ENCODE results near the gene AJAP1.
"Not testable (repeated sequence)": the region's sequence is repeated elsewhere in the genome, so short reads cannot be mapped to it uniquely, and the experiment has no call there.

Gene AJAP1
- total RNA-seq = 0 to 0.27 (median 0) reads per million in 4 experiments

- DNase-seq = no peak
These were observed at the start of gene AJAP1 for GRCh38 chr1:4653796-4654725. Gene AJAP1 (plus strand): TSS chr1:4654609. CDS start chr1:4655426, 817 bp downstream.

- no peak for DNase-seq
These were observed 49.3 kb upstream of the AJAP1 start for GRCh38 chr1:4605158-4605557.

- DNase-seq = no peak
These were observed 42.7 kb upstream of the AJAP1 start for GRCh38 chr1:4611563-4612341.

- no peak for DNase-seq
These were observed 41.4 kb upstream of the AJAP1 start for GRCh38 chr1:4612991-4613390.

- no peak for DNase-seq
These were observed 40.6 kb upstream of the AJAP1 start for GRCh38 chr1:4613606-4614370.

- no peak for DNase-seq
These were observed 39.9 kb upstream of the AJAP1 start for GRCh38 chr1:4614371-4615137.

GRCh38 chr1:4615138-4615470 lies 39.3 kb upstream of the AJAP1 start:
- DNase-seq = no peak

- DNase-seq = no peak
These were observed 38.9 kb upstream of the AJAP1 start for GRCh38 chr1:4615501-4615900.

- no peak for DNase-seq
These were observed 37.5 kb upstream of the AJAP1 start for GRCh38 chr1:4616831-4617465.

- no peak for DNase-seq
These were observed 36.9 kb upstream of the AJAP1 start for GRCh38 chr1:4617506-4617905.

- not testable (repeated sequence) for DNase-seq
These were observed 35.6 kb upstream of the AJAP1 start for GRCh38 chr1:4618827-4619226.

- DNase-seq = no peak
These were observed 32.8 kb upstream of the AJAP1 start for GRCh38 chr1:4621646-4622045.

- DNase-seq = no peak
These were observed 31.6 kb upstream of the AJAP1 start for GRCh38 chr1:4622821-4623220.

- no peak for DNase-seq
These were observed 30.2 kb upstream of the AJAP1 start for GRCh38 chr1:4624141-4624715.

- no peak for DNase-seq
These were observed 29.6 kb upstream of the AJAP1 start for GRCh38 chr1:4624801-4625200.

GRCh38 chr1:4626061-4626460 lies 28.3 kb upstream of the AJAP1 start:
- no peak for DNase-seq

GRCh38 chr1:4626560-4627319 lies 27.7 kb upstream of the AJAP1 start:
- DNase-seq = no peak

- DNase-seq = no peak
These were observed 27.1 kb upstream of the AJAP1 start for GRCh38 chr1:4627353-4627752.

GRCh38 chr1:4628992-4629391 lies 25.4 kb upstream of the AJAP1 start:
- no peak for DNase-seq

GRCh38 chr1:4630561-4630960 lies 23.8 kb upstream of the AJAP1 start:
- no peak for DNase-seq

- DNase-seq = no peak
These were observed 23.1 kb upstream of the AJAP1 start for GRCh38 chr1:4631321-4631720.

All from effector CD8-positive, alpha-beta T cell (primary cell).